SK-N-SH (cell line): Measurements from ENCODE around the gene AGBL4. TPM values are rescaled to one million over a fixed set of nuclear protein-coding genes. Genes with fewer than 3 reads are reported as not detected.

Source experiments
- CTCF ChIA-PET: fragments of 300-600, 350-600 bp; formaldehyde crosslinking; extraction: SDS; loops from one replicate; lab custom pipeline; 2021; lab: Yijun Ruan, JAX
- POLR2A ChIA-PET: fragments of 350-600 bp; sonication (Branson Sonifier 250); formaldehyde crosslinking; extraction: SDS; loops from one replicate; lab custom pipeline; 2020; ENCODE audit warnings: antibody characterized with exemption, inconsistent platforms; lab: Yijun Ruan, JAX
- DNase-seq: peaks from one replicate; pipeline ENCODE4 v3.0.0; 2012
- H2AFZ ChIP-seq: fragments of 200-600 bp; sonication (generic); 2 replicates; pipeline ENCODE4 v1.8.1; 2016; ENCODE audit warnings: antibody characterized with exemption, mild to moderate bottlenecking, low read depth
- H3F3A ChIP-seq: fragments of 200-600 bp; sonication (generic); replicated peaks from 2 replicates; pipeline ENCODE3; 2016; ENCODE audit warnings: antibody characterized with exemption, mild to moderate bottlenecking; ENCODE audit not compliant: insufficient read depth
- H3K27ac ChIP-seq, 2 experiments: fragments of 200-500 bp in 1 of 2; fragments of 200-600 bp in 1 of 2; sonication (Bioruptor generic) in 1 of 2; sonication (generic), shearing (Covaris generic) in 1 of 2; 2 replicates each; pipeline versions ENCODE4 v1.5.1 to v1.6.1; 2014 to 2016; ENCODE audit warnings: low read depth in 2 of 2, inconsistent platforms in 1 of 2, low read length in 1 of 2, mild to moderate bottlenecking in 1 of 2, mixed read lengths in 1 of 2
- H3K27me3 ChIP-seq: fragments of 200-600 bp; sonication (generic), shearing (Covaris generic); 2 replicates; pipeline ENCODE4 v1.6.1; 2016; ENCODE audit warnings: mixed run types; ENCODE audit not compliant: insufficient read depth
- H3K36me3 ChIP-seq, 2 experiments: fragments of 200-500 bp in 1 of 2; fragments of 200-600 bp in 1 of 2; sonication (Bioruptor generic) in 1 of 2; sonication (generic) in 1 of 2; replicated peaks in 1 of 2; 2 replicates each; pipeline versions ENCODE3 to v1.5.1; 2014 to 2016; ENCODE audit warnings: low read length in 1 of 2, mild to moderate bottlenecking in 1 of 2; ENCODE audit not compliant: insufficient read depth in 2 of 2, control insufficient read depth in 1 of 2
- H3K4me1 ChIP-seq, 2 experiments: fragments of 200-500 bp in 1 of 2; fragments of 200-600 bp in 1 of 2; sonication (Bioruptor generic) in 1 of 2; sonication (generic), shearing (Covaris generic) in 1 of 2; 2 replicates each; pipeline versions ENCODE4 v1.5.1 to v1.6.1; 2014 to 2016; ENCODE audit warnings: low read depth in 1 of 2, low read length in 1 of 2, mixed run types in 1 of 2; ENCODE audit not compliant: insufficient read depth in 2 of 2, control insufficient read depth in 1 of 2
- H3K4me2 ChIP-seq: fragments of 200-600 bp; sonication (generic), shearing (Covaris generic); 2 replicates; pipeline ENCODE4 v1.6.1; 2017; ENCODE audit warnings: mixed run types
- H3K4me3 ChIP-seq, 2 experiments: fragments of 200-500 bp in 1 of 2; fragments of 200-600 bp in 1 of 2; sonication (Bioruptor generic) in 1 of 2; sonication (generic), shearing (Covaris generic) in 1 of 2; 2 replicates each; pipeline versions ENCODE4 v1.5.1 to v1.8.1; 2014 to 2016; ENCODE audit warnings: low read depth in 2 of 2, inconsistent platforms in 1 of 2, low read length in 1 of 2, mild to moderate bottlenecking in 1 of 2, mixed read lengths in 1 of 2, moderate library complexity in 1 of 2
- H3K79me2 ChIP-seq: fragments of 200-600 bp; sonication (generic); 2 replicates; pipeline ENCODE4 v1.8.1; 2017; ENCODE audit warnings: mild to moderate bottlenecking; ENCODE audit not compliant: insufficient read depth
- H3K9ac ChIP-seq: fragments of 200-600 bp; sonication (generic); 2 replicates; pipeline ENCODE4 v1.6.1; 2017; ENCODE audit warnings: mixed run types
- H3K9me2 ChIP-seq: fragments of 200-600 bp; sonication (generic); 2 replicates; pipeline ENCODE4 v1.6.1; 2017; ENCODE audit warnings: mixed run types
- H3K9me3 ChIP-seq: fragments of 200-600 bp; sonication (generic); 2 replicates; pipeline ENCODE4 v1.6.1; 2017; ENCODE audit warnings: mixed run types, mild to moderate bottlenecking, moderate library complexity
- H4K20me1 ChIP-seq: fragments of 200-600 bp; sonication (generic); 2 replicates; pipeline ENCODE4 v1.6.1; 2017; ENCODE audit warnings: mild to moderate bottlenecking, mixed run types; ENCODE audit not compliant: insufficient read depth
- EP300 ChIP-seq, 2 experiments: IDR thresholded peaks; 2 replicates each; pipeline versions ENCODE4 v1.4.0 to v1.6.1; 2012; ENCODE audit warnings: borderline replicate concordance in 1 of 2, low read depth in 1 of 2, low read length in 1 of 2
- FOSL2 ChIP-seq: IDR thresholded peaks from 2 replicates; pipeline ENCODE4 v1.4.0; 2012; ENCODE audit warnings: low read depth, mild to moderate bottlenecking, moderate library complexity, borderline replicate concordance
- MAX ChIP-seq: IDR thresholded peaks from 2 replicates; pipeline ENCODE4 v1.4.0; 2012; ENCODE audit warnings: low read depth
- MXI1 ChIP-seq: IDR thresholded peaks from 2 replicates; pipeline ENCODE4 v1.6.1; 2012; ENCODE audit warnings: mild to moderate bottlenecking, low read depth, low read length, improper control_type of control experiment
- RCOR1 ChIP-seq: fragments of 150-350 bp; IDR thresholded peaks from 2 replicates; pipeline ENCODE4 v1.6.1; 2017; ENCODE audit warnings: antibody characterized with exemption, low read length
- REST ChIP-seq: IDR thresholded peaks from 2 replicates; pipeline ENCODE4 v1.6.1; 2012; ENCODE audit warnings: mild to moderate bottlenecking, low read depth, low read length, moderate library complexity
- USF1 ChIP-seq: IDR thresholded peaks from 2 replicates; pipeline ENCODE4 v1.4.0; 2012; ENCODE audit warnings: low read depth, borderline replicate concordance
- WGBS: methylation state at CpG from one replicate; pipeline ENCODE4 v1.1.6; 2017; ENCODE audit warnings: low lambda C conversion rate; 5-methylcytosine and 5-hydroxymethylcytosine counted together
- polyA plus RNA-seq, 3 experiments: library from polyadenylated mRNA; depleted of rRNA; stranded (reverse); fragments of >200 nt; gene quantifications; 2 replicates each; pipeline ENCODE4 v1.2.3, GENCODE V29; 2012

Gene AGBL4
- polyA plus RNA-seq, 1 of the 3 experiments (the other 2 are of a cell fraction): 0.07 TPM

- peaks cover 0 to 5% of the 10 kb centered on the region in 2 experiments; a peak in 2 of 4 replicates for H3K4me1 ChIP-seq
- DNase-seq: no peak
- no peak overlapping the region for H3K4me2 ChIP-seq
- CTCF ChIA-PET: interaction anchor here (0.6 kb wide), 1 partner anchor 1426 kb away, joined by 3 read pairs; no protein-coding TSS in a partner anchor
- H4K20me1 ChIP-seq: no peaks in the 10 kb centered on the region
- H3K79me2 ChIP-seq: no peaks in the 10 kb centered on the region
- TF ChIP-seq USF1: no peak
- no peak for TF ChIP-seq FOSL2
- no peak for TF ChIP-seq MXI1
- no peak for TF ChIP-seq MAX
- TF ChIP-seq REST: no peak
- no peak overlapping the region for H2AFZ ChIP-seq
- no peaks in the 10 kb centered on the region for H3F3A ChIP-seq
- WGBS: 75% methylated on average over 2 of the region's 2 CpGs
- no peaks in the 10 kb centered on the region for H3K36me3 ChIP-seq
- H3K9me2 ChIP-seq: no peaks in the 10 kb centered on the region
- no peak overlapping the region for H3K4me3 ChIP-seq
- H3K9me3 ChIP-seq: no peaks in the 10 kb centered on the region
- no peaks in the 10 kb centered on the region for H3K27me3 ChIP-seq
- POLR2A ChIA-PET: no interaction called here
- no peak overlapping the region for H3K9ac ChIP-seq
- H3K27ac ChIP-seq: no peak overlapping the region
These were observed 1193.0 kb downstream of the AGBL4 start for GRCh38 chr1:48830715-48831114.

- Histone ChIP-seq H3K4me2 (no peak overlapping the region), H3F3A (no peaks in the 10 kb centered on the region), H3K79me2 (no peaks in the 10 kb centered on the region), H3K36me3 (no peaks in the 10 kb centered on the region)
- TF ChIP-seq EP300 (IDR thresholded peaks at IDR 0.05; ENCODE audit: borderline replicate concordance in 1 of 2, low read depth in 1 of 2, low read length in 1 of 2): peak in 1 of 2 experiments; percentile 20; a peak in 1 of 4 replicates
- TF ChIP-seq RCOR1: no peak
- TF ChIP-seq, all 33 proteins: peak for 1
- Histone ChIP-seq H3K9me2 (no peaks in the 10 kb centered on the region), H3K27me3 (no peaks in the 10 kb centered on the region), H3K27ac (peak overlapping the region in 1 of 2 experiments; percentile 73; a peak in 2 of 4 replicates), H4K20me1 (no peaks in the 10 kb centered on the region), H3K9me3 (no peaks in the 10 kb centered on the region), H2AFZ (no peak overlapping the region), H3K4me1 (peaks cover 0 to 5% of the 10 kb centered on the region in 2 experiments; a peak in 2 of 4 replicates), H3K4me3 (no peak overlapping the region), H3K9ac (no peak overlapping the region)
- DNase-seq: no peak
- POLR2A ChIA-PET: interaction anchor here (1.3 kb wide), 1 partner anchor 11 kb away, joined by 3 read pairs; no protein-coding TSS in a partner anchor
- CTCF ChIA-PET: interaction anchor here (1.0 kb wide), 1 partner anchor 12 kb away, joined by 4 read pairs; no protein-coding TSS in a partner anchor
These were observed 1194.3 kb downstream of the AGBL4 start for GRCh38 chr1:48829446-48829845.
